NCI-H146 (cell line): ENCODE data around the gene DCT.
A peak's percentile ranks its signal among the peaks of the same experiment; 100 is the strongest.

Experiments
- DNase-seq: peaks from one replicate; lab custom pipeline; 2025; lab: John Stamatoyannopoulos, UW

Gene DCT

GRCh38 chr13:94395860-94396259 is 83.6 kb downstream of the DCT start:
- no peak for DNase-seq

GRCh38 chr13:94394723-94395122 is 84.8 kb downstream of the DCT start:
- DNase-seq, result peak; percentile 75

GRCh38 chr13:94390881-94391280 is 88.6 kb downstream of the DCT start:
- no peak for DNase-seq

GRCh38 chr13:94389604-94390351 is 89.7 kb downstream of the DCT start:
- no peak for DNase-seq

- DNase-seq, result no peak
These were observed 92.4 kb downstream of the DCT start for GRCh38 chr13:94387047-94387446.
